HG02852 (cell line): ENCODE measurements around the gene APOLD1.
"Not testable (repeated sequence)": the region's sequence is repeated elsewhere in the genome, so short reads cannot be mapped to it uniquely, and the experiment has no call there.

Experiments
- ATAC-seq: cut with Tn5 transposase; IDR thresholded peaks from one replicate; pipeline ENCODE4 v1.9.1; 2021; ENCODE audit warnings: mild to moderate bottlenecking, moderate library complexity; ENCODE audit not compliant: unreplicated experiment

The APOLD1 gene

GRCh38 chr12:12837025-12837812 is 51.8 kb downstream of the APOLD1 start:
- no peak for ATAC-seq

GRCh38 chr12:12837813-12838153 is 52.3 kb downstream of the APOLD1 start:
- no peak for ATAC-seq

GRCh38 chr12:12839003-12839395 is 53.5 kb downstream of the APOLD1 start:
- no peak for ATAC-seq

- not testable (repeated sequence) for ATAC-seq
Measured at GRCh38 chr12:12839439-12839838, 54.0 kb downstream of the APOLD1 start.

GRCh38 chr12:12839873-12840579 is 54.6 kb downstream of the APOLD1 start:
- ATAC-seq, result no peak

- ATAC-seq, result no peak
Measured at GRCh38 chr12:12840580-12840899, 55.1 kb downstream of the APOLD1 start.
